Measurements from ENCODE around the gene GSDME.
"Not testable (repeated sequence)": the region's sequence is repeated elsewhere in the genome, so short reads cannot be mapped to it uniquely, and the experiment has no call there.

GSDME gene

GRCh38 chr7:24757353-24758275, at the start of gene GSDME:
Gene GSDME, minus strand, starts transcription at chr7:24757464. Its CDS starts 7,690 bp downstream, at chr7:24749774.
- DNase-seq, result peak; percentile 77

- DNase-seq, result no peak
Measured at GRCh38 chr7:24802300-24802699, 45.0 kb upstream of the GSDME start.

- DNase-seq, result no peak
Measured at GRCh38 chr7:24801883-24802282, 44.6 kb upstream of the GSDME start.

- DNase-seq, result no peak
Measured at GRCh38 chr7:24800667-24801066, 43.4 kb upstream of the GSDME start.

- no peak for DNase-seq
Measured at GRCh38 chr7:24800073-24800472, 42.8 kb upstream of the GSDME start.

- no peak for DNase-seq
Measured at GRCh38 chr7:24799506-24799905, 42.2 kb upstream of the GSDME start.

- DNase-seq, result no peak
Measured at GRCh38 chr7:24798261-24798660, 41.0 kb upstream of the GSDME start.

GRCh38 chr7:24797270-24797669, 40.0 kb upstream of the GSDME start:
- no peak for DNase-seq

- DNase-seq, result no peak
Measured at GRCh38 chr7:24795407-24795767, 38.1 kb upstream of the GSDME start.

GRCh38 chr7:24794751-24795406, 37.6 kb upstream of the GSDME start:
- not testable (repeated sequence) for DNase-seq

GRCh38 chr7:24793982-24794648, 36.9 kb upstream of the GSDME start:
- DNase-seq, result no peak

- DNase-seq, result peak; percentile 62
Measured at GRCh38 chr7:24788961-24789576, 31.8 kb upstream of the GSDME start.

GRCh38 chr7:24788075-24788474, 30.8 kb upstream of the GSDME start:
- no peak for DNase-seq

- DNase-seq, result peak; percentile 100
Measured at GRCh38 chr7:24786941-24787340, 29.7 kb upstream of the GSDME start.

GRCh38 chr7:24786306-24786705, 29.0 kb upstream of the GSDME start:
- DNase-seq, result peak; percentile 99

GRCh38 chr7:24784277-24784676, 27.0 kb upstream of the GSDME start:
- no peak for DNase-seq

GRCh38 chr7:24783698-24784097, 26.4 kb upstream of the GSDME start:
- peak; percentile 95 for DNase-seq

- DNase-seq, result peak; percentile 96
Measured at GRCh38 chr7:24781106-24781505, 23.8 kb upstream of the GSDME start.

GRCh38 chr7:24779283-24779655, 22.0 kb upstream of the GSDME start:
- DNase-seq, result no peak

GRCh38 chr7:24778543-24779282, 21.4 kb upstream of the GSDME start:
- peak; percentile 98 for DNase-seq

GRCh38 chr7:24777806-24778205, 20.5 kb upstream of the GSDME start:
- no peak for DNase-seq

- no peak for DNase-seq
Measured at GRCh38 chr7:24773646-24774045, 16.4 kb upstream of the GSDME start.

GRCh38 chr7:24769851-24770250, 12.6 kb upstream of the GSDME start:
- DNase-seq, result no peak
